NT2/D1 (cell line): ENCODE results near the gene RPS23.

Experiments used
- SUZ12 ChIP-seq: IDR thresholded peaks from 2 replicates; pipeline ENCODE4 v1.6.1; 2011; ENCODE audit not compliant: insufficient read length, insufficient read depth; ENCODE audit errors: extremely low read depth
- ZNF274 ChIP-seq: IDR thresholded peaks from 2 replicates; pipeline ENCODE4 v1.6.1; 2011; ENCODE audit warnings: mild to moderate bottlenecking, low read depth, low read length

- TF ChIP-seq SUZ12 (no peak), ZNF274 (no peak)
Measured at GRCh38 chr5:82275216-82275664, 2.9 kb downstream of the RPS23 start.
